HepG2 (cell line): ENCODE results near the gene KIAA1958. TPM values are rescaled to one million over a fixed set of nuclear protein-coding genes. Genes with fewer than 3 reads are reported as not detected.
A peak's percentile ranks its signal among the peaks of the same experiment; 100 is the strongest.

Experiments
- ATAC-seq: fragments of 200-7000 bp; cut with Tn5 transposase; 3 replicates; pipeline ENCODE4 v1.9.1; 2020; ENCODE audit warnings: mild to moderate bottlenecking, moderate library complexity
- BruUV-seq: library from RNA; stranded (reverse); fragments of 400-500 nt; replicated peaks from 2 replicates; lab custom pipeline; 2021; lab: Mats Ljungman, UMichigan
- CTCF ChIA-PET: fragments of 300-600 bp; formaldehyde crosslinking; extraction: SDS; loops from one replicate; lab custom pipeline; 2021; ENCODE audit warnings: low total read pairs, inconsistent platforms, low intra/inter-chr PET ratio; lab: Yijun Ruan, JAX
- POLR2A ChIA-PET: fragments of 350-600 bp; sonication (Branson Sonifier 250); formaldehyde crosslinking; loops from one replicate; lab custom pipeline; 2020; ENCODE audit warnings: antibody characterized with exemption, inconsistent platforms; lab: Yijun Ruan, JAX
- DNase-seq: peaks from one replicate; pipeline ENCODE4 v3.0.0-alpha.2; 2015; ENCODE audit warnings: low spot score
- FAIRE-seq: peaks from 3 replicates; lab custom pipeline; 2011; peaks lifted over from hg19 to GRCh38; lab: Jason Lieb, UNC
- H2AFZ ChIP-seq: one replicate; pipeline ENCODE4 v1.6.1; 2011; ENCODE audit warnings: low read length, inconsistent platforms
- H3K27ac ChIP-seq: fragments of 300-600 bp; 3 replicates; pipeline ENCODE4 v1.8.0; 2011; ENCODE audit warnings: mixed run types, mild to moderate bottlenecking, mixed read lengths, low read length, inconsistent platforms; ENCODE audit not compliant: insufficient read depth; ENCODE audit errors: extremely low read length
- H3K27me3 ChIP-seq, 2 experiments: fragments of 200-600 bp in 1 of 2; 2 replicates in 1 of 2; 3 replicates in 1 of 2; pipeline versions ENCODE4 v1.6.0 to v1.8.0; 2011; ENCODE audit warnings: low read length in 2 of 2, mild to moderate bottlenecking in 2 of 2, moderate library complexity in 2 of 2, inconsistent platforms in 1 of 2; ENCODE audit not compliant: insufficient read depth in 2 of 2, control insufficient read depth in 1 of 2
- H3K36me3 ChIP-seq, 2 experiments: fragments of 200-600 bp in 1 of 2; replicated peaks in 1 of 2; 2 replicates in 1 of 2; 3 replicates in 1 of 2; pipeline versions ENCODE4 v1.5.1 to v1.8.0; 2011; ENCODE audit warnings: low read length in 2 of 2, inconsistent platforms in 1 of 2; ENCODE audit not compliant: insufficient read depth in 2 of 2, control insufficient read depth in 1 of 2
- H3K4me1 ChIP-seq: 2 replicates; pipeline ENCODE4 v1.5.1; 2012; ENCODE audit warnings: low read length, inconsistent platforms; ENCODE audit not compliant: insufficient read depth
- H3K4me2 ChIP-seq: 2 replicates; pipeline ENCODE4 v1.6.0; 2011; ENCODE audit warnings: low read depth, low read length, inconsistent platforms
- H3K4me3 ChIP-seq, 3 experiments: fragments of 200-600 bp in 1 of 3; sonication (generic), shearing (Covaris generic) in 1 of 3; replicated peaks in 1 of 3; 2 replicates each; pipeline ENCODE4 v1.5.1; 2011 to 2016; ENCODE audit warnings: low read length in 3 of 3, inconsistent platforms in 2 of 3, low read depth in 2 of 3, mild to moderate bottlenecking in 2 of 3, control low read depth in 1 of 3, mixed read lengths in 1 of 3; ENCODE audit not compliant: insufficient read depth in 1 of 3
- H3K79me2 ChIP-seq: one replicate; pipeline ENCODE4 v1.6.1; 2011; ENCODE audit warnings: low read length, inconsistent platforms; ENCODE audit not compliant: insufficient read depth
- H3K9ac ChIP-seq: 2 replicates; pipeline ENCODE4 v1.6.0; 2011; ENCODE audit warnings: mild to moderate bottlenecking, low read depth, low read length, inconsistent platforms; ENCODE audit not compliant: insufficient read depth
- H3K9me3 ChIP-seq: 2 replicates; pipeline ENCODE4 v1.5.1; 2012; ENCODE audit warnings: mild to moderate bottlenecking, low read length
- H4K20me1 ChIP-seq: 2 replicates; pipeline ENCODE4 v1.6.0; 2011; ENCODE audit warnings: inconsistent platforms, mild to moderate bottlenecking, low read length, moderate library complexity; ENCODE audit not compliant: insufficient read depth
- ATF3 ChIP-seq: sonication (generic); formaldehyde crosslinking; IDR thresholded peaks from 2 replicates; pipeline ENCODE4 v1.4.0; 2020; ENCODE audit warnings: missing genetic modification reagents
- CCDC6 ChIP-seq: sonication (generic); formaldehyde crosslinking; IDR thresholded peaks from 2 replicates; pipeline ENCODE4 v1.8.1; 2022; ENCODE audit warnings: mild to moderate bottlenecking, missing genetic modification reagents, moderate library complexity
- EP300 ChIP-seq, 3 experiments: sonication (generic) in 1 of 3; formaldehyde crosslinking in 1 of 3; IDR thresholded peaks; 2 replicates each; pipeline versions ENCODE4 v1.5.1 to v1.6.1; 2011 to 2020; ENCODE audit warnings: low read depth in 2 of 3, low read length in 2 of 3, borderline replicate concordance in 1 of 3, improper control_type of control experiment in 1 of 3, mild to moderate bottlenecking in 1 of 3, missing genetic modification reagents in 1 of 3, moderate library complexity in 1 of 3
- FOXA1 ChIP-seq, 2 experiments: fragments of 450-650 bp in 1 of 2; sonication (generic) in 1 of 2; formaldehyde crosslinking in 1 of 2; IDR thresholded peaks; 2 replicates each; pipeline versions ENCODE4 v1.4.0 to v1.6.1; 2016 to 2020; ENCODE audit warnings: missing genetic modification reagents in 1 of 2
- FOXK2 ChIP-seq: fragments of 450-650 bp; IDR thresholded peaks from 2 replicates; pipeline ENCODE4 v1.6.1; 2016
- FOXP4 ChIP-seq: sonication (generic); formaldehyde crosslinking; IDR thresholded peaks from 2 replicates; pipeline ENCODE4 v1.4.0; 2020; ENCODE audit warnings: missing genetic modification reagents
- GATA4 ChIP-seq: sonication (generic); IDR thresholded peaks from 2 replicates; pipeline ENCODE4 v1.6.1; 2016; ENCODE audit warnings: antibody characterized with exemption, low read depth, borderline replicate concordance
- GATAD2A ChIP-seq: IDR thresholded peaks from 2 replicates; pipeline ENCODE4 v1.6.1; 2016
- HDAC2 ChIP-seq: sonication (generic); formaldehyde crosslinking; IDR thresholded peaks from 2 replicates; pipeline ENCODE4 v1.4.0; 2020; ENCODE audit warnings: missing genetic modification reagents
- HMG20B ChIP-seq: conservative IDR thresholded peaks from 2 replicates; pipeline ENCODE4 v1.6.1; 2016; ENCODE audit warnings: missing genetic modification reagents, missing compliant biosample characterization
- HOXA5 ChIP-seq: sonication (generic); formaldehyde crosslinking; IDR thresholded peaks from 2 replicates; pipeline ENCODE4 v1.4.0; 2020; ENCODE audit warnings: missing genetic modification reagents
- HOXD1 ChIP-seq: sonication (generic); formaldehyde crosslinking; IDR thresholded peaks from 2 replicates; pipeline ENCODE4 v1.5.0; 2020; ENCODE audit warnings: missing genetic modification reagents
- IRF2 ChIP-seq: IDR thresholded peaks from 2 replicates; pipeline ENCODE4 v1.6.1; 2018; ENCODE audit warnings: missing genetic modification reagents, missing compliant biosample characterization
- KLF16 ChIP-seq, 2 experiments: sonication (generic) in 1 of 2; formaldehyde crosslinking in 1 of 2; IDR thresholded peaks; 2 replicates each; pipeline versions ENCODE4 v1.6.1 to v1.8.0; 2016 to 2023; ENCODE audit warnings: missing genetic modification reagents in 2 of 2, missing compliant biosample characterization in 1 of 2
- MZF1 ChIP-seq: sonication (generic); formaldehyde crosslinking; IDR thresholded peaks from 2 replicates; pipeline ENCODE4 v1.8.1; 2023; ENCODE audit warnings: mild to moderate bottlenecking, missing genetic modification reagents, borderline replicate concordance
- NONO ChIP-seq, 2 experiments: fragments of 450-650 bp in 1 of 2; sonication (generic) in 1 of 2; formaldehyde crosslinking in 1 of 2; IDR thresholded peaks in 1 of 2; conservative IDR thresholded peaks in 1 of 2; 2 replicates each; pipeline versions ENCODE4 v1.6.1 to v1.8.0; 2017 to 2022; ENCODE audit warnings: mild to moderate bottlenecking in 1 of 2, missing genetic modification reagents in 1 of 2, moderate library complexity in 1 of 2
- PAWR ChIP-seq: sonication (generic); formaldehyde crosslinking; IDR thresholded peaks from 2 replicates; pipeline ENCODE4 v1.4.0; 2020; ENCODE audit warnings: missing genetic modification reagents, mild to moderate bottlenecking, borderline replicate concordance
- PHF21A ChIP-seq: sonication (generic); formaldehyde crosslinking; IDR thresholded peaks from 2 replicates; pipeline ENCODE4 v1.5.0; 2020; ENCODE audit warnings: mild to moderate bottlenecking, missing genetic modification reagents
- SIX4 ChIP-seq: sonication (generic); formaldehyde crosslinking; IDR thresholded peaks from 2 replicates; pipeline ENCODE4 v1.4.0; 2020; ENCODE audit warnings: missing genetic modification reagents
- TOE1 ChIP-seq: sonication (generic); formaldehyde crosslinking; IDR thresholded peaks from 2 replicates; pipeline ENCODE4 v1.4.0; 2020; ENCODE audit warnings: mild to moderate bottlenecking, missing genetic modification reagents
- U2AF1 ChIP-seq: fragments of 200-400 bp; formaldehyde crosslinking; optimal IDR thresholded peaks from 2 replicates; pipeline ENCODE3; 2017; ENCODE audit warnings: mild to moderate bottlenecking, low read depth, low read length
- ZNF468 ChIP-seq: sonication (generic); formaldehyde crosslinking; IDR thresholded peaks from 2 replicates; pipeline ENCODE4 v1.8.0; 2022; ENCODE audit warnings: mild to moderate bottlenecking, moderate library complexity, missing genetic modification reagents
- WGBS: methylation state at CpG from one replicate; pipeline ENCODE4 v1.1.6; 2017; ENCODE audit warnings: low lambda C conversion rate; 5-methylcytosine and 5-hydroxymethylcytosine counted together
- in situ Hi-C: cut with HindIII; loops from 2 replicates; pipeline ENCODE4 v1.10.0; 2017; ENCODE audit warnings: low pct_unique_long_range_greater_than_20kb; ENCODE audit not compliant: extremely low pct_ligation_motif_present
- intact Hi-C: fragments of 100-400 bp; cut with micrococcal nuclease; formaldehyde crosslinking; loops from one replicate; pipeline ENCODE4 v1.10.0; 2022; ENCODE audit not compliant: unreplicated experiment
- polyA plus RNA-seq, 8 experiments: library from polyadenylated mRNA; depleted of rRNA in 3 of 8; stranded (reverse) in 7 of 8; unstranded in 1 of 8; fragments of >200 nt; fragmentation: Illumina TruSeq in 4 of 8; extraction: Trizol in 4 of 8; gene quantifications; 2 replicates each; pipeline versions ENCODE4 v1.2.1 to v1.2.3, GENCODE V29; 2011 to 2016; ENCODE audit warnings: low read depth in 4 of 8, missing spikeins in 1 of 8, mixed read lengths in 1 of 8; ENCODE audit not compliant: insufficient read depth in 1 of 8
- total RNA-seq, 5 experiments: library from RNA; depleted of rRNA; stranded (reverse); fragments of >200 nt; fragmentation: Illumina TruSeq; extraction: Trizol; gene quantifications; 2 replicates each; pipeline ENCODE4 v1.2.3, GENCODE V29; 2016; ENCODE audit warnings: low read depth in 1 of 5
- TF ChIP-seq, protein P1 (sequence below): sonication (generic); formaldehyde crosslinking; IDR thresholded peaks from 2 replicates; pipeline ENCODE4 v1.4.0; 2020; ENCODE audit warnings: mild to moderate bottlenecking, missing genetic modification reagents

Gene KIAA1958
- total and polyA plus RNA-seq, 2 of the 13 experiments (the other 11 are each of a cell fraction or from before 2014, with no cell fraction given), result 8.5 to 10.3 TPM

- peak; percentile 46 for DNase-seq
- peaks cover 38% of the 10 kb centered on the region for H4K20me1 ChIP-seq
- in situ Hi-C loops (loop anchor here (25.0 kb wide), 1 partner anchor 223 kb away; the partner anchor contains the start of gene INIP), intact Hi-C loops (loop anchor here (2.0 to 10.0 kb wide), 2 partner anchors 82 to 216 kb away; no protein-coding TSS in a partner anchor)
- no peaks in the 10 kb centered on the region; a peak in 1 of 5 replicates for H3K27me3 ChIP-seq
- WGBS, result 0% methylated on average over 5 of the region's 5 CpGs
- peak overlapping the region; percentile 77 for H3K27ac ChIP-seq
- H3K9ac ChIP-seq, result peak overlapping the region; percentile 87
- ATAC-seq, result peak; percentile 12; the same call in 2 of the 3 replicates
- H3K4me2 ChIP-seq, result peak overlapping the region; percentile 86
- FAIRE-seq, result no peak
- H3K36me3 ChIP-seq, result peaks cover 1 to 20% of the 10 kb centered on the region in 2 experiments
- no TSS peak for BruUV-seq
- peaks cover 13% of the 10 kb centered on the region for H3K9me3 ChIP-seq
- POLR2A ChIA-PET, result interaction anchor here (1.7 kb wide), 1 partner anchor 110 kb away, joined by 7 read pairs; the partner anchor contains the start of gene HSDL2
- H3K4me1 ChIP-seq, result peaks cover 61% of the 10 kb centered on the region
- CTCF ChIA-PET, result no interaction called here
- peak overlapping the region; percentile 27 to 88 (median 87); a peak in 5 of 6 replicates for H3K4me3 ChIP-seq
- peaks cover 79% of the 10 kb centered on the region for H3K79me2 ChIP-seq
- H2AFZ ChIP-seq, result no peak overlapping the region
- TF ChIP-seq GATAD2A (CRISPR knock-in tag), result peak; percentile 60; the same call in 1 of the 2 replicates
- TF ChIP-seq U2AF1, result no peak
- no peak for TF ChIP-seq PHF21A (CRISPR knock-in tag)
- peak; percentile 50; the same call in 1 of the 2 replicates for TF ChIP-seq FOXK2
- TF ChIP-seq PAWR (CRISPR knock-in tag), result no peak
- peak; percentile 27; the same call in 1 of the 2 replicates for TF ChIP-seq GATA4
- no peak for TF ChIP-seq FOXA1 (IDR thresholded peaks at IDR 0.05)
- peak; percentile 50; the same call in 1 of the 2 replicates for TF ChIP-seq FOXA1 (CRISPR knock-in tag; IDR thresholded peaks at IDR 0.05)
- TF ChIP-seq SIX4, result 0 out of 2 replicates have a peak, but pooled peaks have one; percentile 29
- no peak for TF ChIP-seq HMG20B (CRISPR knock-in tag)
- 0 out of 2 replicates have a peak, but pooled peaks have one; percentile 21 for TF ChIP-seq TOE1 (CRISPR knock-in tag)
- no peak for TF ChIP-seq CCDC6
- TF ChIP-seq EP300 (IDR thresholded peaks at IDR 0.05; ENCODE audit: low read depth in 2 of 2, low read length in 2 of 2), result peak in 1 of 2 experiments; percentile 42; a peak in 2 of 4 replicates
- no peak for TF ChIP-seq EP300 (CRISPR knock-in tag; IDR thresholded peaks at IDR 0.05; ENCODE audit: borderline replicate concordance)
- TF ChIP-seq, protein P1, sequence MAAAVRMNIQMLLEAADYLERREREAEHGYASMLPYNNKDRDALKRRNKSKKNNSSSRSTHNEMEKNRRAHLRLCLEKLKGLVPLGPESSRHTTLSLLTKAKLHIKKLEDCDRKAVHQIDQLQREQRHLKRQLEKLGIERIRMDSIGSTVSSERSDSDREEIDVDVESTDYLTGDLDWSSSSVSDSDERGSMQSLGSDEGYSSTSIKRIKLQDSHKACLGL, result no peak
- peak; percentile 90 for TF ChIP-seq FOXP4 (CRISPR knock-in tag)
- no peak for TF ChIP-seq HOXD1
- TF ChIP-seq HDAC2 (CRISPR knock-in tag), result peak; percentile 43; the same call in 1 of the 2 replicates
- no peak for TF ChIP-seq HOXA5
- 0 out of 4 replicates have a peak, but pooled peaks of 1 of the 2 experiments have one; percentile 34 for TF ChIP-seq KLF16 (CRISPR knock-in tag; IDR thresholded peaks at IDR 0.05)
- TF ChIP-seq IRF2 (CRISPR knock-in tag), result no peak
- no peak for TF ChIP-seq ATF3 (CRISPR knock-in tag)
- TF ChIP-seq ZNF468, result no peak
- TF ChIP-seq MZF1, result no peak
- no peak for TF ChIP-seq NONO (IDR thresholded peaks at IDR 0.05)
- 0 out of 2 replicates have a peak, but pooled peaks have one; percentile 29 for TF ChIP-seq NONO (CRISPR knock-in tag; conservative IDR thresholded peaks at IDR 0.05)
Observed at GRCh38 chr9:112489039-112489546, 2.5 kb downstream of the KIAA1958 start.
